HG03457 (cell line): Measurements from ENCODE around the gene MYO18B.

Source experiments
- ATAC-seq: cut with Tn5 transposase; IDR thresholded peaks from one replicate; pipeline ENCODE4 v1.9.1; 2021; ENCODE audit warnings: moderate number of reproducible peaks; ENCODE audit not compliant: unreplicated experiment

Gene MYO18B

DNA sequence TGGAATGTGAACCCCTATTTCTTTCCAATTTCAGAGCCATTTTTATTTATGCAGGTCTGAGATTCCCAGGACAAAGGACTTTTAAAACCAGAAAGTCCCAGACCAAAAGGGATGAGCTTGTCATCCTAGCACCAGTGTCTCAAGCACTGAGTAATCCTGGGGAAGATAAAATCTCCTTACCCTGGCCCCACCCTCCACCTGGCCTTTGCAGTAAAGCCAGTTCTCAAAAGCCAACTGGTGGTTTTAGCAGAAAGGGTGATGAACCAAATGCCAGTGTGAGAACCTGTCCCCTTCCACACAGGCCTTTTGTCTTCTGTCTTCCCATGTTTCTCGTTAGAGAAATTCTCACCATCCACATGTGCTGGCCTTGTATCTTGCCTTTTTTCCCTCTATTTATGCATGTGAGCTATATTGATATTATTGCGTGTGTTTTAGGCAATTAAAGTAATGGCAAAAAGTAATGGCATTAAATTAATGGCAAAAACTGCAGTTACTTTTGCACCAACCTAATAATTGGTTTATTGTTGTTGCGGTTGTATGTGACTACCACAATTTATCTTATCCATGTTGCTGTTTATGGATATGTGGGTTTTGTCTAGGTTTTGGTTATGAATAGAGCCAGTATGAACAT, 191.3 kb downstream of the MYO18B start:
- ATAC-seq, result no peak

DNA sequence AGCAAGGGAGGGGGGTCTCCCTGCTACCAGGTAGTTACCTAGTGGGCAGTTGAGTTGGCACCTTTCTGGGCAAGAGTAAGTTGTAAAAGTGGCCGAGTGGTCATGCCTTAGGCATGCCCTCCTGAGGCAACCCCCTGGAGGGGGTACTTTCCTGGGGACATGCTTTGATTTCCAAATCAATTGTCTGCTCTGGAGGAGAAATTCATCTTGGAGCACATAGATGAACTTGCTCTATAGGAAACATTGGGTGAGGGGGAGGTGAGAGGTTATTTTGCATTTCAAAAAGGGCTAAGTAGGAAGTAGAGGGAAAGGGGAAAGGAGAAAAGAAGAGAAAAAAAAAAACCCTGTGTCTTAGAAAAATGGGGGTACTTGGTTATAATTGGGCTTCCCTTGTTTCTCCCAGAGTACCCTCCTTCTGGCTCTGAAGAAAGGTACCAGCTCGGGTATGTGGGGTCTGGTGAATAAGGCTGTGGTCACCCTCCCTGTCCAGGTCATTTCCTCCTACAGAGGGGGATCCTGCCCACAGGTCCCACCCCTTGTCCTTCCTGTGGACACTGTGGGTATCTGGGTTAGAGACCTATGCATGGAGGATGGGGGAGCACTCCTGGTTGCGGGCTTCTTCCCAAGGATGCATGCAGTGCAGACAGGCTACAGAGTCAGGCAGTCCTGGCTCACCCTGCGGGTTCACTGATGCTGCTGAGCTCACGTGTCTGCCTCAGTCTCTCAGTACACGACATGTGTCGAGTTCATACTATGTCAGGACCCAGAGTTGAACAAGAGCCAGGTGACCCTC, 193.5 kb downstream of the MYO18B start:
- ATAC-seq, result no peak

DNA sequence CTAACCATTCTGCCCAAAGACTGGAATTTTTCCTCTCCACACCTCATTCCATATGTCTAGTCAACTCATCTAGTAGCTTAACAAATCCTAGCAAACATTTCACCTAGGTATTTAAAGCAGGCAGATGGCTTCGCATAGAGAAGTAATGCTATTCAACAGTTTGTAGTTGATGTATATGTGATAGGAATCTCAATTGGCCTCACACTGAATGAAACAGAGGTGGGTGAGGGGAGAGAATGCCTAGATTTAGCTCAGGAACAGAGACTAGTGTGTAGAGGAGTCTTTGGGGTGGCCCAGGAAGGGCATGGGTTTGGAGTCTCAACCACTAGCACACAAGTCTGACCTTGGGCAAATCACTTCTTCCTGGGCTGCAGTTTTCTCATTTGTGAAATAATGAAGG, 196.2 kb downstream of the MYO18B start:
- ATAC-seq, result no peak

DNA sequence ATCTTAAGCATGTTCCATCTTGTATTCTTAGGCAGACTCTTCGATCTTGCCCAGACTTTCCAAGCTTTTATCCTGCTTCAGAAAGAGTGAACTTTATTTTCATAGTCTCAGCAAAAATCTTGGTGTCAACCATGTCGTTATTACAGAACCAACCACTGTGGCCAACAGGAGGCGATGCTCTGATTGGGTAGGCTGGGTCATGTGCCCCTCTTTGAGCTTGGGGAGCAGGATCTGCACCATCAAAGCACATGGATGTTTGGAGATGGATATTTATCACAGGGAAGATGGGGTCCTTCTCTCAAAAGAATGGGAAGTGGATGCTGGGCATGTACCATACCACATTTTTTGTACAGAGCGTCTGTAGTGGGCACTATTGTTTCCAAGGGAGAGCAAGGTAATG, 197.4 kb downstream of the MYO18B start:
- ATAC-seq, result no peak

DNA sequence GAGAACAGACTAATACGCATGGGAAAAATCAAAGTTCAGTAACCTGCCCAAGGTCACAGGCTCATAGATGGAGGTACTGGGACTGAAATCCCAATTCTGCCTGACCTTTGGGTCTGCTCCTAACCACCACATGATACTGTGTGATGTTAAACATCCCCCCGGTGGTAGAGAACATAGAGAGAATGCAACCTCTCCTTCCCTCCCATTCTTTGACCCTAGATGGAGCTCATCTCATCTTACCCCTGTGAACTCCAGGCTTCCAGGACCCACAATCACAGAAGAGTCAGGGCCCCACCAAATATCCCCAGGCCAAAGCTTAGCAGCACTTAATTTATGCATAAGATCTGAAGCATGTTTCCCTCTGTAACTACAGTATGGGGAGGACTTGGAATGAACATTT, 198.5 kb downstream of the MYO18B start:
- ATAC-seq, result no peak

DNA sequence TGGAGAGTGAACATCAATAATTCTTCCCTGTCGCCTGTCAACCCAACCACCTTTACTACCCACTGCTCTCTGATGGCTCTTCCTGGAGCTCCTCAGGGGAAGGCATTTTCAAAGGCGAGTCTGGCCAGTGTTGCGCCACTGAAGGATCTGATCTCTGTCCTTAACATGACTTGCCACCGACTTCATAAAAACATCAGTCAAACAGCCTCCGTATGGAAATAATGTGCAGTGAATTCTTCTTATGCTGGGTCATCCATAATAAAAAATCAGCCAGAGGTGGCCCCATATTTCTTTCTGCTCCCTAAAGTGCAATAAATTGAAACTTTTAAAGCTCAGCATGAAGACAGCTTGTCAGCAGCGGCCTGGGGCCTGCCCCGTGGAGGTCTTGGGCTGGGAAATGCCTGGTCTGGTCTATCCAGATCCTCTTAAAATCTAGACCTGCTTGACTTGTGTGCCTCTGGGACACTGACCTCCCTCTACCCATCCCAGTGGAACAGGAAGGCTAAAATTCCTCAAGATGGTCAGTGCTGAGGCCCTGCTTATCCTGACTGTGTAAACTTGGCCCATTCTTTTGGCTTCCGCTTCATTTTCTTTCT, 199.5 kb downstream of the MYO18B start:
- no peak for ATAC-seq

DNA sequence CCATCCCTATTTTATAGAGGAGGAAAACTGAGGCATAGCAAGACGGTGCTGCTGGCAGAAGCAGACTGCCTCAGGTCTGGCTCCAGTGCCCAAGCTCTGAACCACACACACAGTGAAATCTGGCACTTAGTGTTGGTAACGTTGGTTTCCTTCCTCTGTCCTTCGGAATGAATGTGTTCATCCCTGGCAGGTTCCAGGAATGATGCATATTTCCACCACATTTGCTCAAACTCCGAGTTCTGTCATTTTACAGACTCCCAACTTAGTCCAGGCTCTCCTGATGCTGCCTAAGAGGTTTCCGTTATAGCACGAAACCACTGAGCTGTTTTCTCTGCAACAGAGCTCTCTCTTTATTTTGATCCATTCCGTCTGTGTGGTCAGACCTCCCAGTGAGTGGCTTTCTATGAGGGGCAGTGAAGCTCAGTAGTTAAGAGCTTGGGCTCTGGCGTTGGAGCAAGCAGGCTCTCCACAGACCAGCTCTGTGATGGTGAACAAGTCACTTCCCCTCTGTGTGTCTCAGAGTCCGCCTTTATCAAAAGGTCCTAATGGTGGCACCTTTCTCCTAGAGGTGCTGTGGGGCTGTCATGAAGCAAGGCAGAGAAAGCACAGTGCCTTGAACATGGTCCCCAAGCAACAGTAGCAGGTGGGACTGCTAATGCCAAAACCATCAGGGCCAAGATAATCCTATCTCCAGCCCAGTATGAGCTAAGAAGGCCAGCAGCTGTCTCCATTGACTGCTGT, 200.3 kb downstream of the MYO18B start:
- no peak for ATAC-seq

DNA sequence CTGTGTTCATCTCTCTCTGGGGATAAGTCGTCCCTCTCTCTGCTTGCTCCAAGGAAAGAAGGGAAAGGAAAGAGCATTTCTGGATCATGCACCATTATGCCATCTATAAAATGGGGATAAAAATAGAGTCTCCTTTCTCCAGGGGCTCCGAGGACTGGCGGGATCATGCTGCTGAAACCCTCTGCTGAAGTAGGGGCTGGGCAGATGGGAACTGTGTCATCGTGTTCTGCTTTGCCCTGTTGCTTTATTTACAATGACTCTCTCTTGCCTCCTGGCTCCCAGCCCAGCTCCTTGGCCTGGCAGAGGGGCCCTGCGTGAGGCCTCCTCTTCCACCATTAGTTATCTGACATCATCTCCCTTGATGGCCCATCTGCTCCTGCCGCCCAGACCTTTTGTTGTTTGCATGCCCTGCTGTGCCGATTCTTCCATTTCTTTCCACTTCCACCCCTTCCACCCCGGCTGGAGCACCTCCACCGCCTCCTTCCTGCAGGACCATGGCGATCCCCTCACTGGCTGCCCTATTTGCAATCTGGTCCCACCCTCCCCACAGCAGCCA, 200.9 kb downstream of the MYO18B start:
- no peak for ATAC-seq

DNA sequence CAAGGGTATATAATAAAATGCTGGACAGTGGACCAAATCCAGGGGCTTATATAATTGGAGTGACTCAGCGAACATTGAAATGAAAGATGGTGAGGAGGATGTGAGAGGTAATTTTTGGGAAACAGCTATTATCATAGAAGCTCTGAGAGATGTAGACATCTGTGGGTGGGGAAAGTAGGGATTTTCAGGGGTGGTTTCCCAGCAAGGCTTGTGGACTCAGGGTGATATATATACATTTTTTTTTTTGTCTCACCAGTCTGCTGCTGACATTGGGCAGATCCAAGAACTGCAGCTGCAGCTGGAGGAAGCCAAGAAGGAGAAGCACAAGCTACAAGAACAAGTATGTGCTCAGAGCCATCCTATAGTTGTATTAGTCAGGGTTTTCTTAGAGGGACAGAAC, 208.1 kb downstream of the MYO18B start:
- ATAC-seq, result no peak

DNA sequence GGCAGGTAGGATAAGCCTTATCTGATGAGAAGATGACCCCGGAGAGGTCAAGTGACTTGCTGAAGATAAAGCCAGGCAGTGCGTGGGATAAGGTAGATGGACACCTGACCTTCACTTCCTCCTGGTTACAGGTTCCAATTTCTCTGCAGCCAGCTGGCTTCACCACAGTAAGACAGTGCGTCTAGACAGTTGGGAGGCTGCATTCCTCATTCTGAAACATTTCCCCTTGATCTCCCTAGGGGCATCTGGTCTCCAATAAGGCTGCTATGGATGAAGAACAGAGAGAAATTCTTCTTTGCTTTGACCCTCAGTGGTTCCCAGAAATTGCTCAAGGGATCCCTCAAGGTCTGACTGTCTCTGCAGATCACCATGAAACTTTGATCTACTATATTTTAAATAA, 211.3 kb downstream of the MYO18B start:
- no peak for ATAC-seq

DNA sequence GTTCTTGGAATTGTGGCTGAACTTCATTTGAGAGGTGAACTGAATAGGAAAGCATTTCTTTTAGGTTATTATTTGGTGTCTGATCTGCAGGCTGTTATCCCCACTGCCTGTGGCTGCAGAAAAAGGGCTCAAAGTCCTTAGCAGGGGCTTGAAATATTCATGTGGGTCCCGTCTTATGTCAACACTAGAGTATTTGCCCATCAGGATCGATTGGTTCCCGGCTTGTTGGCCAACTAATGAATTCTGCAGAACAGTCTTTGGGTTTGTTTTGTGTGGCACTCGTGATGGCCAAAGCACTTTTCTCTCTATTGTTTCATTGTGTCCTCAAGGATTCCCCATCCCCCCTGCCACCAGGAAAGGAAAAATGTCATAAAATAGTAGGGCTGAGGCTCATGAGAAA, 211.9 kb downstream of the MYO18B start:
- no peak for ATAC-seq

DNA sequence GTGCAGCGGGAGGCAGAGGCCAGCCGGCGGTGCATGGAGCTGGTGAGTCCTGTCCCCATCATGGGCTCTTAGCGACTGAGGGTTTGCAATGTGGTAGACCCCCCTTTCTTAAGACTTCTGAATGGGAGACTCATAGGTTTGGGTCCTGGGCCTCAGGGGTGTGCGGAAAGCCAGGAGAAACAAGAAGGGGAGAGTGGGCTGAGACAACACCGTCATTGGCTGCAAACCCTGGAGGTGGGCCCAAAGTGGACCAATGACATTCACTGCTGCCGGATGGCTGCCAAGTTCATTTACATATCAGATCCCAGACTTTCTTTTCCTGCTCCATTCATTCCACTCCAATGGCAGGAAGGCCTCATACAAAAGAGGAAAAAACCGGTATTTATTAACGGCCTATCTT, 213.3 kb downstream of the MYO18B start:
- ATAC-seq, result no peak

DNA sequence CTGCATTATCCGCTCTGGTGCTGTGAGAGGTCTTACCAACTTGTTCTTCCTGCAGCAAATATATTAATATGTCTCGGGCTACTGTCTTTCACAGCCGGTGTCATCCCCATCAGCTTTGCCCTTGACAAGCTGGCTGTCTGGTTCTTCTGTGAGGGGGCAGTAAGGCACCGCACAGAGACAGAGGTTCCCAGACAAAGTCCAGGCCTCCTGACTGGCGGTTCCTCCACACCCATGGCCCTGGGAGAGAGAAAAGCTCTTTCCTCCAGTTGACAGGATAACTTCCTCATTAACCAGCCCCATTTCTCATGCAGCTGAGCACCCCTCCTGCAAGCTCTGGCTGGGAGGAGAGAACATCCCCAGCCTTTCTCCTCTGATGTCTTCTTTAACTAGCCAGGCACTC, 214.8 kb downstream of the MYO18B start:
- no peak for ATAC-seq

DNA sequence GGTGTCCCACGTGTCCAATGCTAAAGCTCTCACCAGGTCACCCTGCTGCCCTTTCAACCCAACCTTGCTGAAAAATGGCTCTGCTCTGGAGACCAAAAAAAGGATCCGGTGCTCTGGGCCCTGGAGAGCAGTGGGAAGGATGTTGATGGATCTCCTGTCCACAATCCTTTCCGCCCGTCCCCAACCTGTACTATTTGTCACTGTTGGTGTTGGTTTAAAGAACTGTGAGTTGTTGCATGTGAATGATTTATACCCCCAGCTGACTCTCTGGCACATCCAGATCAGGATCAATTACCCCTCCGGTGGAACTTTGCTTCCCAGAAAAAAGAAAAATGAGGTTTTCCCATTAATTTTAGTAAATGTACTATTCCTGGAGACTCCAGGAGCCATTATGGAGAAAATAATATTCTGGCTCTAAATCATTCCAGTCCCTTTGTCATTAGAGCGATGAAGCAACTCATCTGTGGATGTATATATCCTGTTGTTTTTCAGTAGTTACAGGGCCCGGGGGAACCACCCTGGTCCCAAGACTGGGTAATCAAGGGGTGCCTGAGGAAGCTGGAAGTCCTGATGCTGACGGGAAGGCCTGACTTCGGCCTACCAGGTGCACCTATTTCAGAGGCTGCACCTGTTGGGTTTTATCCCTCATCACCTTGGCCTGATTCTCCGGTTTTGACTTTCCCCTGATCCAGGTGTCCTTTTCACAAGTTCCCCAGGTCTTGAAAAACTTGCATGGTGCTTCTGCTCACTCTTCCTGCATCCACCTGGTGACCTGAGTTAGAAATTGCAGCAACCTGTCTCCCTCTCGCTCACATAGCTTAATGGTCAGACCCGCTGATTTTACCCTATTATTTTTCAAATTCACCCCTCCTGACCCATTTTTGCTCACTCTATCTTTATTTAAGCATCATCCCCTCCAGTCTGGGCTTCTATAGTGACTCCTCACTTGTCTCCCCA, 218.1 kb downstream of the MYO18B start:
- ATAC-seq, result no peak

DNA sequence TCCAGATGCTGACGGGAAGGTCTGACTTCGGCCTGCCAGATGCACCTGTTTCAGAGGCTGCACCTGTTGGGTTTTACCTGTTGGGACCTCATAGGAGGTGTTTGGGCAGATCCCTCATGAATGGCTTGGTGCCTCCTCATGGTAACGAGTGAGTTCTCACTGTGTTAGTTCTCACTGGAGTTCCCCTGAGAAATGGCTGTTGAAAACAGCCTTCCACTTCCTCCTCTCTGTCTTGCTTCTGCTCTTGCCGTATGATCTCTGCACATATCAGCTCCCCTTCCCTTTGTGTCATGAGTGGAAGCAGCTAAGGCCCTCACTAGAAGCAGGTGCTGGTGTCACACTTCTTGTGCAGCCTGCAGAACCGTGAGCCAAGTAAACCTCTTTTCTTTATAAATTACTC, 219.7 kb downstream of the MYO18B start:
- ATAC-seq, result no peak

DNA sequence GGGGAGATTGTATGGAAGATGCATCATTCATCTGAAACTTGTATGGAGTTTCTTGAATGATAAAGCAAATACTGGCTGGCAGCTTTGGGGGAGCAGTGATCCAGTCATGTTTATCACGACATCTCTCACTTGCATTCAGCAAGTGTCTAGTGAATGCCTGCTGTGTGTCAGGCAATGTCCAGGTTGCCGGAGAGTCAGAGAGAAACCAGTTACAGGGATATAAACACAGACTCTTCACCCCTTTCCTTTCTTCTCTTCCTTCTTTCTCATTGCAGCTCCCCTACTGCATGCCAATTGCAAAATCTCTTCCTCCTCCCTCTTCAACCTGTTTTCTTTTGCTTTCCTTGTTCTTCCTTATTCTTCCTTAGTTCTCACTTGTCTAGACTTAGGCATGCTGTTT, 220.7 kb downstream of the MYO18B start:
- no peak for ATAC-seq

DNA sequence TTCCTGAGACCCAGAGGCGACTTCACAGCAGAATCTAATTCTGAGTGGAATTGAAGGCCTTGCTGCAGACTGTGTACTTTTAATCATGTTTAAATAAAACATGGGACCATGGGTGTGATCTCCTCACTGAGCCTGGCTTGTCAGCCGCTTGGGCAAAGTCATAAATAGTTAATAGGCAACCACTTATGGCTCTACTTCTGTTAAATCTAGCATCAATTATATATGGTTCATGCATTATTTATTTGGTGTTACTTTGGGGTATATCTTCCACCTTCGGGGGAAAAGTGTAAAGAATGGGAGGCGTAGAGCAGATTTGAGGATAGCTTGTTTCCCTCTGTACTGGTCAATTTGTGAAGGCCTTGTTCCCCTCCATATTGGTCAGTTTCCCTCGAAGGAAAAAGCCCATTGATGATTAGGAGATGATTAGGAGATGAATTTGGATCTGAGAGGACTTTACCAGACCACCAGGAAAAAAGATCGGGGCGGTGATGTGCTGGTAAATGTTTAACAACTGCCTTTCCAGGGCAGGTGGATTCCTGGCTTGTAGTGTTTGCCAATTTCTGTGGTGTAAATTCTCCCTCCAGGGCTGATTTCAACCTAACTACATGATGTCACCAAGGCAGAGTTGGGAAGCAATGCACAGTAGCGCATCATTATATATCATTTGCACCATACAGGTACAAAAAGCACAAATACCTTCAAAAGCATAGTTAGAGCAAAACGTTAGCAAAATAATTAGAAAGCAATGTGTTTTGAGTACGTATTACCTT, 223.2 kb downstream of the MYO18B start:
- ATAC-seq, result no peak

DNA sequence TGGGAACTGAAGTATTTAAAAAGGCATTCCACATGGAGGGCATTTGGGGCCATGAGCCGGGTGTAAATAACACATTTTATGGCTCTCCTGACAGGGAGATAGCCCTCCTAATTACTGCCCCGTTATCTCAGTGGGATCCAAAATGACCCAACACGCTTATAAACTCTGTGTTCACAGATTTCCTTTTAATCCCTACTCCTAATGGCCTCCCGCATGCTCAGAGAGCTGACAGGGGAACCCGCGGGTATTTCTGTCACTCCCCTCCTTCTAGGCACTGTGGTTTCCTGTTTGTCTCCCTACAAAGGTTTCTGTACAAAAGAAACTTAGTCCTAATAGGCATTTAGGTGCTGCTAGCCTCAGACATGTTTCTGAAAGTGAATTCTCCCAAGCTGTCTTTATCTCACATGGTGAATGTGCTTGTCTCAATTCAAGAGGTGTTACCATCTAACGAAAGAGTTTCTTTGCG, 224.5 kb downstream of the MYO18B start:
- no peak for ATAC-seq

DNA sequence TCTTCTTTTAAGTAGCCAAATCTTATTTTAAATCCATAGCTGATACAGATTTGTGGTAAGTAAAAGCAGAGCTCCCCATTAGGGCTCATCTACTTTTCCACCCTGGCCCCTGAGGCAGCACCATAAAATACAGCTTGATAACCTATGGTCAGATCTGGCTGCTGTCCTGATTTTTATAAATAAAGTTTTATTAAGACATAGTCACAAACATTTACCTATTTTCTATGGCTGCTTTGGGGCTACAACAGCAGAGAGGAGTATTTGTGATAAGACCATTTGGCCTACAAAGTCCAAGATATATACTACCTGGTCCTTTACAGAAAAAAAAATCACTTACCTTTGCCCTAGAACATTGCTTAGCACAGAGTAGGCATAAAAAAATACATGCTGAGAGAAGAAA, 227.3 kb downstream of the MYO18B start:
- ATAC-seq, result no peak
